GM18861 (cell line): ENCODE measurements around the gene PLAAT4.
A peak's percentile ranks its signal among the peaks of the same experiment; 100 is the strongest.
"Not testable (repeated sequence)": the region's sequence is repeated elsewhere in the genome, so short reads cannot be mapped to it uniquely, and the experiment has no call there.

ENCODE experiments used
- ATAC-seq: cut with Tn5 transposase; IDR thresholded peaks from one replicate; pipeline ENCODE4 v1.9.1; 2021; ENCODE audit not compliant: unreplicated experiment

The PLAAT4 gene

GRCh38 chr11:63510360-63511047 is 26.1 kb upstream of the PLAAT4 start:
- no peak for ATAC-seq

GRCh38 chr11:63511048-63511748 is 25.4 kb upstream of the PLAAT4 start:
- no peak for ATAC-seq

- no peak for ATAC-seq
Observed at GRCh38 chr11:63512816-63513215, 23.8 kb upstream of the PLAAT4 start.

- ATAC-seq: no peak
Observed at GRCh38 chr11:63516109-63516508, 20.5 kb upstream of the PLAAT4 start.

GRCh38 chr11:63517156-63517555 is 19.5 kb upstream of the PLAAT4 start:
- no peak for ATAC-seq

GRCh38 chr11:63518548-63518947 is 18.1 kb upstream of the PLAAT4 start:
- ATAC-seq: no peak

GRCh38 chr11:63520606-63521170 is 15.9 kb upstream of the PLAAT4 start:
- no peak for ATAC-seq

- no peak for ATAC-seq
Observed at GRCh38 chr11:63521896-63522295, 14.7 kb upstream of the PLAAT4 start.

GRCh38 chr11:63523151-63523550 is 13.5 kb upstream of the PLAAT4 start:
- ATAC-seq: no peak

- no peak for ATAC-seq
Observed at GRCh38 chr11:63527667-63528066, 8.9 kb upstream of the PLAAT4 start.

- not testable (repeated sequence) for ATAC-seq
Observed at GRCh38 chr11:63528156-63528555, 8.5 kb upstream of the PLAAT4 start.

- ATAC-seq: not testable (repeated sequence)
Observed at GRCh38 chr11:63528729-63529278, 7.8 kb upstream of the PLAAT4 start.

- ATAC-seq: not testable (repeated sequence)
Observed at GRCh38 chr11:63529373-63529772, 7.2 kb upstream of the PLAAT4 start.

- ATAC-seq: no peak
Observed at GRCh38 chr11:63530021-63530420, 6.6 kb upstream of the PLAAT4 start.

- ATAC-seq: peak; percentile 90
Observed at GRCh38 chr11:63531074-63531792, 5.4 kb upstream of the PLAAT4 start.

- ATAC-seq: no peak
Observed at GRCh38 chr11:63532117-63532516, 4.5 kb upstream of the PLAAT4 start.

- no peak for ATAC-seq
Observed at GRCh38 chr11:63532799-63533475, 3.7 kb upstream of the PLAAT4 start.

- ATAC-seq: no peak
Observed at GRCh38 chr11:63534076-63534475, 2.5 kb upstream of the PLAAT4 start.

- no peak for ATAC-seq
Observed at GRCh38 chr11:63534895-63535461, 1.6 kb upstream of the PLAAT4 start.

GRCh38 chr11:63535734-63536133 is 874 bp upstream of the PLAAT4 start:
- ATAC-seq: no peak
